Activated CD4-positive, alpha-beta memory T cell treated with anti-CD3 and anti-CD28 coated beads for 36 hours (primary cell): ENCODE measurements around the gene CALHM5. TPM values are rescaled to one million over a fixed set of nuclear protein-coding genes. Genes with fewer than 3 reads are reported as not detected.

Source experiments
- CTCF ChIA-PET: fragments of 350-600 bp; sonication (Branson Sonifier 250); formaldehyde crosslinking; loops from one replicate; lab custom pipeline; 2021; ENCODE audit warnings: antibody characterized with exemption, inconsistent platforms; lab: Charles Lee
- POLR2A ChIA-PET: fragments of 350-600 bp; sonication (Branson Sonifier 250); formaldehyde crosslinking; loops from one replicate; lab custom pipeline; 2021; ENCODE audit warnings: antibody characterized with exemption; lab: Charles Lee
- DNase-seq: peaks from one replicate; pipeline ENCODE4 v3.0.0-alpha.2; 2020
- H3K27ac Mint-ChIP-seq: one replicate; pipeline ENCODE4 v1.8.0; 2021; ENCODE audit warnings: mixed read lengths
- H3K27me3 Mint-ChIP-seq: one replicate; pipeline ENCODE4 v1.8.0; 2021; ENCODE audit warnings: mixed read lengths
- H3K36me3 Mint-ChIP-seq: one replicate; pipeline ENCODE4 v1.8.0; 2021; ENCODE audit warnings: mixed read lengths
- H3K4me1 Mint-ChIP-seq: one replicate; pipeline ENCODE4 v1.8.0; 2021; ENCODE audit warnings: low read depth, mixed read lengths
- H3K4me3 Mint-ChIP-seq: one replicate; pipeline ENCODE4 v1.8.0; 2021; ENCODE audit warnings: mild to moderate bottlenecking, mixed read lengths
- H3K9me3 Mint-ChIP-seq: one replicate; pipeline ENCODE4 v1.8.0; 2021; ENCODE audit warnings: mixed read lengths
- intact Hi-C: fragments of 100-400 bp; cut with micrococcal nuclease; formaldehyde crosslinking; loops from one replicate; pipeline ENCODE4 v1.15.1; 2023
- total RNA-seq, 2 experiments: library from RNA; stranded (reverse); gene quantifications; one replicate each; pipeline ENCODE4 v1.2.3, GENCODE V29; 2021

CALHM5 gene
- not detected for total RNA-seq

- ChIA-PET CTCF (interaction anchor here (1.9 kb wide), 1 partner anchor 224 kb away, joined by 8 read pairs; no protein-coding TSS in a partner anchor), POLR2A (no interaction called here)
- intact Hi-C loops: no loop called here
- DNase-seq: no peak
- no peak within 1 kb of the TSS for H3K4me3 Mint-ChIP-seq
- H3K27ac Mint-ChIP-seq: no peak within 1 kb of the TSS
- peaks cover 2% of the 10 kb centered on the region for H3K27me3 Mint-ChIP-seq
- H3K36me3 Mint-ChIP-seq: no peaks in the 10 kb centered on the region
- peaks cover 11% of the 10 kb centered on the region for H3K9me3 Mint-ChIP-seq
- H3K4me1 Mint-ChIP-seq: no peaks in the 10 kb centered on the region
Measured at GRCh38 chr6:116511424-116512110, at the start of gene CALHM5. Gene CALHM5 (plus strand): TSS chr6:116511639. CDS start chr6:116511697, 58 bp downstream.

GRCh38 chr6:116461932-116462885, 49.2 kb upstream of the CALHM5 start:
- Mint-ChIP-seq H3K4me1 (peaks cover 22% of the 10 kb centered on the region), H3K27me3 (peaks cover 32% of the 10 kb centered on the region), H3K27ac (no peak overlapping the region), H3K36me3 (no peaks in the 10 kb centered on the region), H3K9me3 (no peaks in the 10 kb centered on the region), H3K4me3 (peak overlapping the region; percentile 60)
- intact Hi-C loops: loop anchor here (5.0 kb wide), 2 partner anchors 90 to 175 kb away; partner anchors contain the start of gene DSE
- DNase-seq: peak; percentile 62
- CTCF ChIA-PET: interaction anchor here (0.8 kb wide), 1 partner anchor 17 kb away, joined by 5 read pairs; no protein-coding TSS in a partner anchor
- POLR2A ChIA-PET: no interaction called here

GRCh38 chr6:116463301-116463700, 48.1 kb upstream of the CALHM5 start:
- CTCF ChIA-PET: no interaction called here
- Mint-ChIP-seq H3K9me3 (no peaks in the 10 kb centered on the region), H3K27me3 (peaks cover 32% of the 10 kb centered on the region), H3K4me1 (peaks cover 22% of the 10 kb centered on the region), H3K36me3 (no peaks in the 10 kb centered on the region), H3K27ac (no peak overlapping the region), H3K4me3 (no peak overlapping the region)
- no peak for DNase-seq
- intact Hi-C loops: loop anchor here (5.0 kb wide), 2 partner anchors 91 to 176 kb away; partner anchors contain the start of gene DSE
- POLR2A ChIA-PET: interaction anchor here (0.7 to 1.1 kb wide), 2 partner anchors 184 to 190 kb away, joined by 3 to 5 read pairs; partner anchors contain the start of gene TSPYL1

- peak; percentile 27 for DNase-seq
- intact Hi-C loops: no loop called here
- no peak overlapping the region for H3K4me3 Mint-ChIP-seq
- CTCF ChIA-PET: no interaction called here
- H3K9me3 Mint-ChIP-seq: no peaks in the 10 kb centered on the region
- POLR2A ChIA-PET: no interaction called here
- H3K27me3 Mint-ChIP-seq: peaks cover 34% of the 10 kb centered on the region
- no peaks in the 10 kb centered on the region for H3K36me3 Mint-ChIP-seq
- H3K27ac Mint-ChIP-seq: no peak overlapping the region
- peaks cover 22% of the 10 kb centered on the region for H3K4me1 Mint-ChIP-seq
Measured at GRCh38 chr6:116465246-116465645, 46.2 kb upstream of the CALHM5 start.

- intact Hi-C loops: no loop called here
- no peak overlapping the region for H3K27ac Mint-ChIP-seq
- no peak overlapping the region for H3K4me3 Mint-ChIP-seq
- no peak for DNase-seq
- H3K9me3 Mint-ChIP-seq: no peaks in the 10 kb centered on the region
- H3K4me1 Mint-ChIP-seq: peaks cover 12% of the 10 kb centered on the region
- POLR2A ChIA-PET: interaction anchor here (0.6 kb wide), 1 partner anchor 335 kb away, joined by 4 read pairs; no protein-coding TSS in a partner anchor
- CTCF ChIA-PET: no interaction called here
- no peaks in the 10 kb centered on the region for H3K36me3 Mint-ChIP-seq
- peaks cover 21% of the 10 kb centered on the region for H3K27me3 Mint-ChIP-seq
Measured at GRCh38 chr6:116467096-116467495, 44.3 kb upstream of the CALHM5 start.

GRCh38 chr6:116467514-116467913, 43.9 kb upstream of the CALHM5 start:
- intact Hi-C loops: no loop called here
- no peak for DNase-seq
- H3K27ac Mint-ChIP-seq: no peak overlapping the region
- no peaks in the 10 kb centered on the region for H3K9me3 Mint-ChIP-seq
- H3K4me1 Mint-ChIP-seq: peaks cover 10% of the 10 kb centered on the region
- H3K4me3 Mint-ChIP-seq: no peak overlapping the region
- ChIA-PET CTCF (no interaction called here), POLR2A (interaction anchor here (0.6 kb wide), 1 partner anchor 335 kb away, joined by 4 read pairs; no protein-coding TSS in a partner anchor)
- no peaks in the 10 kb centered on the region for H3K36me3 Mint-ChIP-seq
- peaks cover 20% of the 10 kb centered on the region for H3K27me3 Mint-ChIP-seq

GRCh38 chr6:116468293-116468692, 43.1 kb upstream of the CALHM5 start:
- CTCF ChIA-PET: no interaction called here
- POLR2A ChIA-PET: no interaction called here
- H3K4me1 Mint-ChIP-seq: peaks cover 7% of the 10 kb centered on the region
- H3K27ac Mint-ChIP-seq: no peak overlapping the region
- no peaks in the 10 kb centered on the region for H3K36me3 Mint-ChIP-seq
- intact Hi-C loops: no loop called here
- H3K9me3 Mint-ChIP-seq: no peaks in the 10 kb centered on the region
- H3K27me3 Mint-ChIP-seq: peaks cover 14% of the 10 kb centered on the region
- DNase-seq: no peak
- no peak overlapping the region for H3K4me3 Mint-ChIP-seq

GRCh38 chr6:116471531-116471930, 39.9 kb upstream of the CALHM5 start:
- DNase-seq: no peak
- ChIA-PET CTCF (no interaction called here), POLR2A (no interaction called here)
- H3K9me3 Mint-ChIP-seq: no peaks in the 10 kb centered on the region
- intact Hi-C loops: no loop called here
- peaks cover 18% of the 10 kb centered on the region for H3K4me1 Mint-ChIP-seq
- H3K4me3 Mint-ChIP-seq: no peak overlapping the region
- peaks cover 4% of the 10 kb centered on the region for H3K27me3 Mint-ChIP-seq
- no peak overlapping the region for H3K27ac Mint-ChIP-seq
- H3K36me3 Mint-ChIP-seq: no peaks in the 10 kb centered on the region

GRCh38 chr6:116472706-116473105, 38.7 kb upstream of the CALHM5 start:
- no peak overlapping the region for H3K4me3 Mint-ChIP-seq
- ChIA-PET POLR2A (no interaction called here), CTCF (no interaction called here)
- H3K9me3 Mint-ChIP-seq: no peaks in the 10 kb centered on the region
- peaks cover 18% of the 10 kb centered on the region for H3K4me1 Mint-ChIP-seq
- no peak for DNase-seq
- no peak overlapping the region for H3K27ac Mint-ChIP-seq
- H3K27me3 Mint-ChIP-seq: peaks cover 4% of the 10 kb centered on the region
- H3K36me3 Mint-ChIP-seq: no peaks in the 10 kb centered on the region
- intact Hi-C loops: no loop called here

- no peak for DNase-seq
- no peak overlapping the region for H3K4me3 Mint-ChIP-seq
- intact Hi-C loops: no loop called here
- ChIA-PET CTCF (no interaction called here), POLR2A (no interaction called here)
- no peak overlapping the region for H3K27ac Mint-ChIP-seq
- peaks cover 2% of the 10 kb centered on the region for H3K27me3 Mint-ChIP-seq
- H3K36me3 Mint-ChIP-seq: no peaks in the 10 kb centered on the region
- peaks cover 18% of the 10 kb centered on the region for H3K4me1 Mint-ChIP-seq
- H3K9me3 Mint-ChIP-seq: no peaks in the 10 kb centered on the region
Measured at GRCh38 chr6:116475141-116475540, 36.3 kb upstream of the CALHM5 start.

GRCh38 chr6:116476002-116476678, 35.3 kb upstream of the CALHM5 start:
- H3K27ac Mint-ChIP-seq: no peak overlapping the region
- DNase-seq: peak; percentile 42
- H3K9me3 Mint-ChIP-seq: no peaks in the 10 kb centered on the region
- POLR2A ChIA-PET: no interaction called here
- no peak overlapping the region for H3K4me3 Mint-ChIP-seq
- intact Hi-C loops: no loop called here
- H3K4me1 Mint-ChIP-seq: peaks cover 18% of the 10 kb centered on the region
- CTCF ChIA-PET: no interaction called here
- peaks cover 2% of the 10 kb centered on the region for H3K27me3 Mint-ChIP-seq
- no peaks in the 10 kb centered on the region for H3K36me3 Mint-ChIP-seq

GRCh38 chr6:116482780-116483179, 28.7 kb upstream of the CALHM5 start:
- H3K4me1 Mint-ChIP-seq: no peaks in the 10 kb centered on the region
- CTCF ChIA-PET: no interaction called here
- no peaks in the 10 kb centered on the region for H3K36me3 Mint-ChIP-seq
- POLR2A ChIA-PET: no interaction called here
- H3K9me3 Mint-ChIP-seq: no peaks in the 10 kb centered on the region
- peaks cover 15% of the 10 kb centered on the region for H3K27me3 Mint-ChIP-seq
- no peak overlapping the region for H3K27ac Mint-ChIP-seq
- intact Hi-C loops: no loop called here
- no peak for DNase-seq
- H3K4me3 Mint-ChIP-seq: no peak overlapping the region
